HG03175 (cell line): ENCODE data around the gene SPEM3.

ENCODE experiments used
- ATAC-seq: cut with Tn5 transposase; IDR thresholded peaks from one replicate; pipeline ENCODE4 v1.9.1; 2021; ENCODE audit warnings: mild to moderate bottlenecking, moderate library complexity; ENCODE audit not compliant: unreplicated experiment

SPEM3 gene

DNA sequence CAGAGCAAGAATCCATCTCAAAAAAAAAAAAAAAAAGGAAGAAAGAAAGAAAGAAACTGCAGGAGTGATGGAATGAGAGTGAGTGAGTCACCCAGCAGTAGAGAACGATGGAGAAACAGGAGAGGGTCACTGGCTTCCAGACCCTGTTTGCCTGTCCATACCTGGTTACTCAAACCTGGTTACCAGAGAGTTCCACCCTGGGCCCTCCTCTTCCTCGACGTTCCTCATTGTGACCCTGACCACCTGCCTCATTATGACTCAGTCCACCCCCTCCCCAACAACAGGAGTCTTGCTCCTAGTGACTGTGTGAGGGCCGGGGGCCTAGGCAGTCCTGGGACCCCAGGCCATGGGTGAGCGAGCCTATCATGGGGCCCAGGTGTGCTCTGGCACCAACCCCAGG lies at the start of gene SPEM3:
SPEM3 (plus strand) TSS at position 301 of the 400 bp plus-strand sequence; CDS start at position 347, 46 bp downstream.
- no peak for ATAC-seq

DNA sequence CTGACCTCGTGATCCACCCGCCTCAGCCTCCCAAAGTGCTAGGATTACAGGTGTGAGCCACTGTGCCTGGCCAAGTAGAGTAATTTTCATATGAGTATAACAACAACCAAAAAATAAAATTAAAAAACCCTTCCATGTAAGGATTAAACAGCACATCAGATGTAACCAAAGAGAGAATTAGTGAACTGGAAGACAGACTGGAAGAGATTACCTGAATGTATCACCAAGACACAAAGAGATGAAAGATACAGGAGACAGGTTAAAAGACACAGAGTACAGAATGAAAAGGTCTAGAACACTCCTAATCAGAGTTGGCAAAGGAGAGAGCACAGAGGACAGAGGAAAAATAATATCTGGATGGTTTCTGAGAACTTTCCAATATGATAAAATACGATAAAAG lies 49.5 kb upstream of the SPEM3 start:
- no peak for ATAC-seq

DNA sequence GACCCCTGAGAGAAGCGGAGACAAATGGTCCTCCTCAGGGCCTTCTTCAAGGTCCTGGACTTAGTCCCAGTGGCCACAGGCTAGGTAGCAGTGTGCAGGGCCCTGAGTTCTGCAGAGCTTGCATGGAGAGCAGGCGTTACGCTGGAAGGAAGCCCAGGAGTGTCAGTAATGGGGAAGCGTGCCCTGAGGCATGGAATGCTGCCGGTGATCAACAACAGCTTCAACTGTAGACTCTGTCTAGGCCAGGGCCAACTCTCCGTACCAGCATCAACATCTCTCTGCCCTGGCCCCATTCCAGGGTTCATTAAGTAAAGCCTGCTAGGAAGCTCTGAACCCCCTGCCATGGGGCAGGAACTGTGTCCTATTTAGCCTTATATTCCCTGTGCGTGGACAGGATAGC lies 48.3 kb upstream of the SPEM3 start:
- no peak for ATAC-seq

DNA sequence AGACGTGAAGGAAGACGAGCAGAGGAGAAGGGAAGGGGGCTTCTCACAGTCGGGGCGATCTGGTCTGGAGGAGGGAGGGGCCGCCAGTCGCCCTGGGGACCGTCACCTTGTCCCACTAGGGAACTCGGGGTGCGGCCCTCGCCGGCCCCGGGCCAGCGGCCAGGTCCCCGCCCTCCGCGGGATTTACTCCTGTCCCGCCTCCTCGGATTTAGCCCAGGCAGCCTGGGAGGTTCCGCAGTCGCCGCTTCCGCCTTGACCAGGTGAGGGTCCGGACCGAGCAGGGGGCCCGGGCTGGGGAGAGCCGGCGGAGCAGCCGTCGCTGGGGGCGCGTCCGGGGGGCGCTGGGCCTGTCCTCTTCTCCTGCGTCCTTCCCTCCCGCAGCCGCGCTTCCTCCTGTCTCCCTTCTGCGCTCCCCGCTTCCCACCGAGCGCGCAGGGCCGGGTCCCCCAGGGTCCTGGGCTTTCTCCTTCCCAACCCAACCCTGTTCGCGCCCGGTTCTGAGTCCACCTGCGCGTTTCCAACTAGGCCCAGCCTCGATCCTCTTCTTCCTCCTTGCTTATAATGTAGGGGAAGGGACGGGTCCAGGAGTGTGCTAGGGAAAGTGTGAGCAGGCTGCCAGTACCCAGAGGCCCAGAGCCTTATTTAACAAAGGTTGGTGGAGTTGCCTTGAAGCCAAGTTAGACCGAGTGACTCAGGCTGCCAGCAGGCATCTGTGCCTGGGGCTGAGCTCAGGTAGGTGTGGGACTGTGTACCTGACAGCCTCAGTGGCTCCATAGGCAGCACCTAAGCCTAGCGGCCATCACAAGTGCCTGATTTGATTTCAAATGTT lies 47.6 kb upstream of the SPEM3 start, which contains the start of gene TNK1:
TNK1 (plus strand) TSS at position 235 of the 829 bp plus-strand sequence. CDS start 1,838 bp downstream, outside the sequence.
- no peak for ATAC-seq

DNA sequence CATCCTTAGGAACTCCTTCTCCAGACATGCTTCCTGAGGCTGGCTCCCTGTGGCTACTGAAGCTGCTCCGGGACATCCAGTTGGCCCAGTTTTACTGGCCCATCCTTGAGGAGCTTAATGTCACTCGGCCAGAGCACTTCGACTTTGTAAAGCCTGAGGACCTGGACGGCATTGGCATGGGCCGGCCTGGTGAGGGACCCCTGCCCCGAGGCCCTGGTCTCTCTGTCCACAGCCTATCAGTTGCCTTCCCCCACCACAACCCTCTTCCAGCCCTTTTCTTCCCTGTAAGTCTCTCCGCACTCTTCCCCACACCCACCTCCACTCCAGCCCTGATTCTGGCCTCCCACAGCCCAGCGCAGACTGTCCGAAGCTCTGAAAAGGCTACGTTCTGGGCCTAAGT lies 45.8 kb upstream of the SPEM3 start:
- no peak for ATAC-seq

DNA sequence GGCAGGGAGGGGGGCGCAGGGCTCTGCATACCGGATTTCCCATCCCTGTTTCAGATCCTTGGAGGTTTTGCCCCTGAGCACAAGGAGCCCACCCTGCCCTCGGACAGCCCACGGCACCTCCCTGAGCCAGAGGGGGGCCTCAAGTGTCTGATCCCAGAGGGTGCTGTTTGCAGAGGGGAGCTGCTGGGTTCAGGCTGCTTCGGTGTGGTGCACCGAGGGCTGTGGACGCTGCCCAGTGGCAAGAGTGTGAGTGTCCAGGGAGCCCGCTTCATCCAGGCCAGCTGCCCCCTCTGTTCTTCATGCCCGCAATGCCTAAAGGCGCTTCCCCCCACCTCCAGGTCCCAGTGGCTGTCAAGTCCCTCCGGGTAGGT lies 45.3 kb upstream of the SPEM3 start:
- ATAC-seq, result no peak

DNA sequence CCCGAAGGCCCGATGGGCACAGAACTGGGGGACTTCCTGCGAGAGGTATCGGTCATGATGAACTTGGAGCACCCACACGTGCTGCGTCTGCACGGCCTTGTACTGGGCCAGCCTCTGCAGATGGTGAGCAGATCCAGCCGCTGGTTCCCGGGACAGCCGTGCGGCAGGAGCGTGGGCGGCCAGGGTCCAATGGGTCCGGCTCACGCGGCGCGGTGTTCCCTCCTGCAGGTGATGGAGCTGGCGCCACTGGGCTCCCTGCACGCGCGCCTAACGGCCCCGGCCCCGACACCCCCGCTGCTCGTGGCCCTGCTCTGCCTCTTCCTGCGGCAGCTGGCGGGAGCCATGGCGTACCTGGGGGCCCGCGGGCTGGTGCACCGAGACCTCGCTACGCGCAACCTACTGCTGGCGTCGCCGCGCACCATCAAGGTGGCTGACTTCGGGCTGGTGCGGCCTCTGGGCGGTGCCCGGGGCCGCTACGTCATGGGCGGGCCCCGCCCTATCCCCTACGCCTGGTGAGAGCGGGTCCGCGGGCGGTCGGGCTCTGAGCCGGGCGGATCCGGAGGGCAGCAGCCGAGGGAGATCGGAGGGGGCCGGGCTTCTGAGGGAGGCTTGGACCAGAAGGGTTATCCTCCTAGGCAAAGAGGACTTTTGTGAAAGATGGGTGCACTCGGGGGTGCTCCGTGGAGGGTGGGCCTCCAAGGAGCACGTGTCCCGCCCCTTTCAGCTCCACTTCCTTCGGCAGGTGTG lies 44.7 kb upstream of the SPEM3 start:
- peak; percentile 80 for ATAC-seq

DNA sequence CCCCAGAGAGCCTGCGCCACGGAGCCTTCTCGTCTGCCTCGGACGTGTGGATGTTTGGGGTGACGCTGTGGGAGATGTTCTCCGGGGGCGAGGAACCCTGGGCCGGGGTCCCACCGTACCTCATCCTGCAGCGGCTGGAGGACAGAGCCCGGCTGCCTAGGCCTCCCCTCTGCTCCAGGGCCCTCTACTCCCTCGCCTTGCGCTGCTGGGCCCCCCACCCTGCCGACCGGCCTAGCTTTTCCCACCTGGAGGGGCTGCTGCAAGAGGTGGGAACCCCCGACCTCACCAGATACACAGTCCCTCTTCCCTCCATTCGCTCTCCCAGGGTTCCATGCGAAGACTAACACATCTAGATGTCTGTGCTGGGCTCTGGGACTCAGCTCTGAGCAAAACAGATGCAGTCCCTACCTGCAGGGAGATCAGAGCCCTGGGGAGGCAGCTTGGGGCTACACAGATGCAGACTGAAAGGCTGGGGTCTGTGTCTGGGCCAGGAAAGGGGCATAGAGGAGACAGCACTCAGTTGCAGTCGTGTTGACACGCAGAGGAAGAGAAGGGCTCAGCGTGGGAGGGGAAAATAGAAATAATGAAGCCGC lies 44.1 kb upstream of the SPEM3 start:
- no peak for ATAC-seq

DNA sequence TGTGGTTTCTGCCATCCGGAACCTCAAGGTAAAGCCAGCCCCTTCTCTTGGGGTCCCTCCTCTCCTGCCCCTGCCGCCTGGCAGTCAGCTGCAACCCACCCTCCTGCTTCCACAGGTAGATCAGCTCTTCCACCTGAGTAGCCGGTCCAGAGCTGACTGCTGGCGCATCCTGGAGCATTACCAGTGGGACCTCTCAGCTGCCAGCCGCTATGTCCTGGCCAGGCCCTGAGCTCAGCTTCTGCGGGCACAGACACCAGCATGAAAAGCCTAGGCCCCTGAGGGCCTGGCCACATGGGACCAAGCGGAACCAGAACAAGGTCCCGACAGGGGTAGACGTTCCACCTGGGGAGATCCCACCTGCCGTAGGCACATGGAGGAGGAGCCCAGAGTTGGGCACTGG lies 39.8 kb upstream of the SPEM3 start:
- ATAC-seq, result no peak

DNA sequence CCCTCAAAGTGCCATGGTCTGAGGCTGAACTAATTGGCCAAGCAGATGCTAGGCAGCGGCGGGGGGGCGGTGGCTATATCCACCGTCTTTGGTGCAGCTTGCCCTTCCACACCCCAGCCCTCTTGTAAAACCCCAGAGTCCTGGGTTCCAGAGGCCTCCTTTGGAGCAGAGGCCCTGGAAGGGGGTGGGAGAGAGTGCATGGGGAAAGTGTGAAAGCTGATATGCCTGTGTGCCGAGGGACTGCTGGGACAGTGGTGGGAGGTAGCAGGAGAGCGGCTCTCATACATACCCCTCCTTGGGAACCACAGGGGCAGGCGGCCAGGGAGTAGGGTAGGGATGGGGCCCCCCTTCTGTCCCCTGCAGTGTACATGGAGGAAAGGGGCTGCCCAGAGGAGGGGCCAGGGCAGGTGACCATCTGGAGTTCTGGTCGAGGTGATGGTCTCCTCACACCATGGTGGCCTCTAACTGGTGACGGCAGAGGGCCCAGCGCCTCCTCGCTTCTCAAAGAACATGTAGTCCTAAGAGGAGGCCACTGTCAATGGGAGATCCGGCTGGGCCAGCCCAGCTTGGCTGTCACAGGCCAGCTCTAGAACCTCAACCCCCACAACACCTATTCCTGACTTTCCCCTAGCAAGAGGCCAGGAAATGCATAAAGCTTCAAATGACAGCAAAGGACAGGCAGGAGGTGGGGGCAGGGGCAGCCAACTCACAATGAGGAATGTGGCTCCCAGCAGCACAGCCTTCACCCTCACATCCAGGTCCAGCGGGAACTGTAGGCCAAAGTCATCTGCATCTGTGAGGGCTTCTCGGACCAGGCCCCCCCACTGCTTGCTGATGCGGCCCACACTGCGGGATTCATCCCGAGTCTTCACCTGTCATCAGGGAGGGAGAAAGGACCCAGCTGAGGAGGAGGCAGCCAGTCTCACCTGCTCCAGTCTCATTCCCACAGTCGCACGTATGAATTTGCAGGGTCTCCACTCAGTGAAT lies 38.4 kb upstream of the SPEM3 start:
- no peak for ATAC-seq

DNA sequence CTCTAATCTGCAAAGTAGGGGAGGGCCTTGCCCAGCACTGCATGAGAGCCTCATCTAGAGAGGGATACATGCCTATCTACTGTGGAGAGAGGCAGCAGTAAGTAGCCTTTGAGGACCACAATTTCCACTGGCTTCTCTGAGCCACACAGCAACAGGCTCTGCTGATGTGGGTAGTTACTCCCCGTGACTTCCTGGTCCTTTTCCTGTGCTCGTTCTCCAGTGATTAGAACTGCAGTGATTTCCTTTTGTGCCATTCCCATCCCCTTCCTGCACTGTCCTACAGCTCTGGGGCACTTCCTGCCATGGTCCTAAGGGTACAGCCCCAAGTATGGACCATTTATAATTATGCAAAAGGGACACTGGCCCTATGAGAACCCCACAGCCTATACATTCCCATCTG lies 37.4 kb upstream of the SPEM3 start:
- no peak for ATAC-seq

DNA sequence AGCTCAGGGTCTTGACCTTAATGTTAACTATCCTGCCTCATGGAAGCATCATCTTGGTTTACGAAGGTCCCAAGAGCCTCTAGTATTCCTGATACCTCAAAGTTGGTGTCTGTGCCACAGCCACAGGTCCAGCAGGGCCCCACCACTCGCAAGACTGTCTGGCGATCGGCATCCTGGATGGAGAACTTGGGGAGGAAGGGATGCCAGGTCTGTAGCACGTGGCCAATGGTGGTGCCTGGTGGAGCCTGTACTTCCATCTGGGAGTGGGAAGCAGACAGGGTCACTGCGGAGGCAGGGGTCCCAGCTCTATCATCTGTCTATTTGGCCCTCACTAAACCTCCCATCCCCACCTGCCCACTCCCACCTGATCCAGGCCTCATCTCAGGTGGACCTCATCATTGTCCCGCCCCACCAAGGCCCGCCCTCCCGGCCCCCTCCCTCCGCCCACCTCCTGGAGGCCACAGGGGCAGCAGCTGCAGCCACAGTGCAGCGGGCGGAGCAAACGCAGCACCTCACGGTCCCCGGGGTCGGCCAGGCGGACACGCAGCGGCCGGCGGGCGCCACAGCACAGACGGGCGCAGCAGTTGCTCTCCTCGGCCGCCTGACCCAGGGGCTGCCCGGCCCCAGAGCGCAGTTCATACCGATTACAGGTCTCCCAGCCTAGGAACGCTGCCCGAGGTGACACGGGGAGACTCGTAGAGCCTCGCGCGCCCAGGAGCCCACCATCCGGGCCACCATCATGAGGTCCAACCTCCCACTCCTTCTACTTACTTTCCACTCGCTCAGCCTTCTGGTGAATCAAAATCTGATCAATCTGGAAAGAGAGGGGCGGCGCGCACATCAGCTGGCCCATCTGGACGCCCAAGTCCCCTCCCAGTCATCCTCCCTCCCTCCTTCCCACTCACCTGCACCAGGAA lies 35.7 kb upstream of the SPEM3 start:
- ATAC-seq, result no peak

DNA sequence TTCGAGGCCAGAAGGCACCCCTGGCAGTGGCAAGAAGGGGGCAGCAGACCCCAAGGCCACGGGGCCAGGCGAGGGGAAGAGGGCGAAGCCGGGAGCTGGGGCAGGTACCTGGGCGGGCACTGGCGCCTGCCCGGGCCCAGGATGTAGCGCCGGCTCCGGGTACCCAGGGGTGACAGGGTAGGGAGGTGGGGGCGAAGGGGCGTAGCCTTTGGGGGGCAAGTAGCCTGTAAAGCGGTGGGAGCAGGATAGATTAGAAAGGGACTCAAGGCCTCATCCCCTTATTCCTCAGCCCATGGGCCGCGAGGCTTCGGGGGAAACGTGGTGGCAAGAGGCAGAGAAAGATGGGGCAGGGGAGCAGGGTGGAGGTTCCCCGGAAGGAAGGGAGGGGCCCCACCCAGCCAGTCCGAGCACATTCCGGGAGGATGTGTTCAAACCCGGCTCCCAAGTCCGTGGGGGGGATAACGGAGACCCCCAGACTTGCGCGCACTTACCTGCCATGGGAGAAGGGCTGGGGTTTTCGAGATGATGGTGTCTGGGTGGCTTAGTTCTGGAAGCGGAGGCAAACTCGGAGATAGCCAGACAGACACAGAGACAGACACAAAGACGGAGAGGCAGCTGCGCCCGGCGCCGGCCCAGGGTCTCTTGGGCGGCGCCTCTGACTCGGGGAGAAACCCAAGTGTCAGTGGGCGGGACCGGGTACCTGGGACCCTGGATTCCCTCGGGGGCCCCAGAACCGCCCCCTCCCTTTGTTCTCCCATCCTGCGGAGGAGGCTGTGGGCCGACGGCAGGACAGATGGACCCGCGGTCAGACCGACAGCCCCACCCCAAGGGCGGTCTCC lies 34.8 kb upstream of the SPEM3 start:
- ATAC-seq, result peak; percentile 32

DNA sequence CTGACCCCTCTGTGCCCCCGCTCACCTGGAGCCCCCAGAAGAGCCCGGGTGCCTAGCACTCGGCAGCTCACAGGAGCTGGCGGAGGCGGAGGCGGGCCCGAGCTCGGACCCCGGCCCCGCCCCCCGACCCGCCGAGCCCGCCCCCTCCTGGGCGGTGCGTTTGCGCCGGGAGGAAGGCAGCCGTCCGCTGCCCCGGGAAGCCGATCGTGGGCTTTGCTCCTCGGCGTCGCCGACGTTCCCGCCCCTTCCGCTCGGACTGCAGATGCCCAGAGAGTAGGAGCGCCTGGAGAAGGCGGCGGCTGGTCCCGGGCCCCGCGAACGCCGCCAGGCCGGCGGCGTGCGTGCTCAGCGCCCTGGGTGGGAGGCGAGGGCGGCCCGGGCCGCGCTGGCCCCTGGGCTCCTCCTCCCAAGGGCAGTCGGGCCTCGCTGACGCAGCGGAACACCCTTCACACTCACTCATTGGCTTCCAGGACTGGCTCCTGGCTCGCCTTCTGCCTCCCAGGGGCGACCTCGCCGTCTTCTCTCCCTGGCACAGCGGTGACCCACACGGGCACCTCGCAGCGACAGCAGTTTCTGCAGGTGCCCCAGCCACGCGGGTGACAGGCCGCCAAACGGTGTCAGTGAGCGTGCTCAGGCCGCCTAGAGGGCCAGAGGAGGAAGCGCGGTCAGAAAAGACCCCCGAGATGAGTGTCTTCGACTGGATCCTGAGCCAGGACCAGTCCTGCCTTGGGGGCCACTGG lies 34.0 kb upstream of the SPEM3 start, which contains the start of gene PLSCR3:
PLSCR3 (minus strand) TSS at position 74 of the 740 bp plus-strand sequence. CDS start 415 bp downstream, outside the sequence.
- ATAC-seq, result peak; percentile 69

DNA sequence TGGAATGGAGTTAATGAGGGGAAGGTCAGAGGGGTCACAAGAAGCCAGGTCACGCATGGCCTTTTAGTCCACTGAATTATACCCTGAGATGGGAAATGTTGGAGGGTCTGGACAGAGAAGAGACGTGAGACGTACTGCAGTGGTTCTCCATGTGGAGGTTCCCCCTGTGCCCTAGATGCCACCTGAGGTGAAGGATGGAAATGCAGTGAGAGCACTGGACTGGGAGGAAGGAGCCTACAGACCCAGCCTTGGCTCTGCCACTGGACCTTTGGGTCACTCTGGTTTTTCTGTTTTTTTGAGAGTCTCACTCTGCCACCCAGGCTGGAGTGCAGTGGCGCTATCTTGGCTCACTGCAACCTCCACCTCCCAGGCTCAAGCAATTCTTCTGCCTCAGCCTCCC lies 32.5 kb upstream of the SPEM3 start:
- ATAC-seq, result no peak

DNA sequence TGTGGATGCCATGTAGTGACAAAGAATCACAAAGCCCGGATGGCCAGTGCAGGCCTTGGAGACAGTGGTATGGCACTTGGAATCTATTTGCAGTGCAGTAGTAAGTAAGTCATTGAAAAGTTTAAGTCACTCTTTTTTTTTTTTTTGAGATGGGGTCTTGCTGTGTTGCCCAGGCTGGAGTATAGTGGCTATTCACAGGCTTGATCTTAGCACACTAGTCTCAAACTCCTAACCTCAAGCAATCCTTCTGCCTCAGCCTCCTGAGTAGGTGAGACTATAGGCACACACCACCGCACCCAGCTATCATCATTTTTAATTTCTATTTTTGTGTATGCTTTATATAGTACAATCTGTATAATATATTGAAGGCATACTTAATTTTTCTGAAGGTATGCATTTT lies 30.0 kb upstream of the SPEM3 start:
- ATAC-seq, result no peak

DNA sequence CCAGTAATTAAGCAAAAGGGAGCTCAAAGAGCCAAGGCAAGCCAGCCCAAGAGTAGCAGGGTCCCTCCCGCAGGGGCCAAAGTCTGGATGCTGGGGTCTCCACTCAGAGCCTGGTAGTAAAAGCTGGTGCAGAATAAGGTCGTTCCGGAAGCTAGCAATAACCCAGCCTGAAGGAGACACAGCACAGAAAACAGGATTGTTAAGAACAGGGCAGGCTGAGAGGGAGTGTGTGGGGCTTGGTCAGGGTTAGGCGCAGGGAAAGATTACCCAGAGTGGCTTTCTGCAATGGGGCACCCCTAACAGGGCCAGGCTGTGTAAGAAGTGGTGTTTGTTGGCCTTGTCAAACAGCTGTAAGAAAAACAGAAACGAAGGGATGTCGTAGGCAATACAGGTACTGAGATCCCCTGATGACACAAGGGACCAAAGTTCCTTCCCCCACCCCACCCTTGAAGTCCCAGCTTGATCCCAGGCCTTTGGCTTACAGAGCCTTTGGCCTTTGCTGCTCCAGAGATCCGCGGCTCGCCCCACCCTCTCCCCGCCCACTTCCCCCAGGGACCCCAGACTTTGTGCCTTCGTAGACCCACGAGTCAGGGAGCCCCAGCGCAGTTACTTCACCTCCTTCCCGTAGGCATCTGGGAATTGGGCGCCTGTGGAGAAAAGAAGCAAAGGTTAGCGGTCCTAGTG lies 25.5 kb upstream of the SPEM3 start:
- no peak for ATAC-seq

DNA sequence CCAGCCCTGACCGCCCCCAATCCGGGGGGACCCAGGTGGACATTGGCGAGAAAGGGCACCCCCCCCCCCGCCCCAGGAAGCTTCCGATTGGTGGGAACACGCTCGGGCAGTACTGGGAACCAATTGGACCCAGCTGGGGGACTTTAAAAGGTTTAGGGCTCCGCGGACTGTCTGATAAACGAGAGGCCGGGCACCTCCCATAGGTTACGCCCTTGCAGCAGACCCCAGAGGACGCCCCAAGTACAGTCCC lies 25.0 kb upstream of the SPEM3 start:
- ATAC-seq, result no peak
